ENCODE data around the gene PLEKHA4. TPM values are rescaled to one million over a fixed set of nuclear protein-coding genes. Genes with fewer than 3 reads are reported as not detected.

Gene PLEKHA4
- total and polyA plus RNA-seq, 2 of the 13 experiments (the other 11 are each of a cell fraction or from before 2014, with no cell fraction given), result 4.8 to 6.0 TPM

GRCh38 chr19:48872182-48872883 lies 3.9 kb upstream of the PLEKHA4 start, which contains the start of gene PPP1R15A (continued):
- no peak for TF ChIP-seq HINFP (CRISPR knock-in tag; IDR thresholded peaks at IDR 0.05; ENCODE audit: low read depth)
- TF ChIP-seq ZNF44 (CRISPR knock-in tag; IDR thresholded peaks at IDR 0.05), result peak; percentile 92; the same call in 1 of the 2 replicates
- 0 out of 2 replicates have a peak, but pooled peaks have one; percentile 46 for TF ChIP-seq MXD4 (CRISPR knock-in tag; IDR thresholded peaks at IDR 0.05)
- TF ChIP-seq POGZ (CRISPR knock-in tag; IDR thresholded peaks at IDR 0.05), result peak; percentile 71; the same call in 1 of the 2 replicates
- peak; percentile 61; the same call in 1 of the 2 replicates for TF ChIP-seq ZNF768 (CRISPR knock-in tag; IDR thresholded peaks at IDR 0.05)
- TF ChIP-seq ZNF138 (CRISPR knock-in tag; IDR thresholded peaks at IDR 0.05; ENCODE audit: low read depth), result peak; percentile 56; the same call in 1 of the 2 replicates
- TF ChIP-seq ESRRA (CRISPR knock-in tag; IDR thresholded peaks at IDR 0.05; ENCODE audit: low read depth), result no peak
- no peak; the same call in 1 of the 2 replicates for TF ChIP-seq ZSCAN5A (CRISPR knock-in tag; IDR thresholded peaks at IDR 0.05; ENCODE audit: borderline replicate concordance)
- peak; percentile 72; the same call in 1 of the 2 replicates for TF ChIP-seq ZNF333 (CRISPR knock-in tag; IDR thresholded peaks at IDR 0.05; ENCODE audit: borderline replicate concordance)
- TF ChIP-seq ZHX2 (IDR thresholded peaks at IDR 0.05; ENCODE audit: low read depth), result peak; percentile 62; the same call in 1 of the 2 replicates
- no peak for TF ChIP-seq ZHX2 (CRISPR knock-in tag; IDR thresholded peaks at IDR 0.05; ENCODE audit: borderline replicate concordance)
- TF ChIP-seq ZNF260 (CRISPR knock-in tag; IDR thresholded peaks at IDR 0.05; ENCODE audit: borderline replicate concordance, low read depth), result no peak
- TF ChIP-seq ZNF556 (CRISPR knock-in tag; IDR thresholded peaks at IDR 0.05; ENCODE audit: borderline replicate concordance), result peak; percentile 19; the same call in 1 of the 2 replicates
- TF ChIP-seq ZNF691 (CRISPR knock-in tag; IDR thresholded peaks at IDR 0.05; ENCODE audit: borderline replicate concordance, low read depth), result peak; percentile 57; the same call in 1 of the 2 replicates
- TF ChIP-seq ZNF644 (CRISPR knock-in tag; IDR thresholded peaks at IDR 0.05; ENCODE audit: low read depth), result no peak
- TF ChIP-seq SIN3B (IDR thresholded peaks at IDR 0.05; ENCODE audit: low read length), result 0 out of 2 replicates have a peak, but pooled peaks have one; percentile 31
- peak; percentile 66 for TF ChIP-seq ATF7 (IDR thresholded peaks at IDR 0.05)
- TF ChIP-seq ATF7 (CRISPR knock-in tag; IDR thresholded peaks at IDR 0.05), result no peak
